K562 (cell line): ENCODE measurements around the gene MARCKSL1. TPM values are rescaled to one million over a fixed set of nuclear protein-coding genes. Genes with fewer than 3 reads are reported as not detected.
A peak's percentile ranks its signal among the peaks of the same experiment; 100 is the strongest.

Experiments
- ARNT ChIP-seq, 2 experiments: fragments of 450-650 bp; IDR thresholded peaks; 2 replicates each; pipeline ENCODE4 v1.6.1; 2016; ENCODE audit warnings: mild to moderate bottlenecking in 1 of 2
- BRD4 ChIP-seq: fragments of 200-600 bp; sonication (generic); IDR thresholded peaks from 2 replicates; pipeline ENCODE4 v1.6.1; 2017; ENCODE audit warnings: inconsistent platforms
- CBX2 ChIP-seq: fragments of 200-600 bp; sonication (generic); IDR thresholded peaks from one replicate; pipeline ENCODE4 v1.6.1; 2012; ENCODE audit warnings: mild to moderate bottlenecking, low read length, inconsistent platforms; ENCODE audit not compliant: insufficient read depth, poor library complexity, severe bottlenecking
- DEAF1 ChIP-seq: fragments of 450-650 bp; formaldehyde crosslinking; IDR thresholded peaks from 2 replicates; pipeline ENCODE4 v1.4.0; 2020; ENCODE audit warnings: mild to moderate bottlenecking, moderate library complexity
- FOXP1 ChIP-seq: sonication (generic); formaldehyde crosslinking; IDR thresholded peaks from 2 replicates; pipeline ENCODE4 v1.8.0; 2022; ENCODE audit warnings: mild to moderate bottlenecking, missing genetic modification reagents
- FUS ChIP-seq: fragments of 200-400 bp; formaldehyde crosslinking; optimal IDR thresholded peaks from 2 replicates; pipeline ENCODE3; 2017; ENCODE audit warnings: low read depth, low read length
- GABPB2 ChIP-seq: fragments of 250-450 bp; sonication (Bioruptor Pico); conservative IDR thresholded peaks from 2 replicates; pipeline ENCODE4 v1.5.1; 2021; ENCODE audit warnings: mild to moderate bottlenecking
- HNRNPK ChIP-seq: fragments of 200-400 bp; formaldehyde crosslinking; IDR thresholded peaks from one replicate; pipeline ENCODE4 v1.6.1; 2018; ENCODE audit warnings: mild to moderate bottlenecking, low read depth, low read length; ENCODE audit not compliant: poor library complexity, severe bottlenecking
- ILK ChIP-seq: fragments of 450-650 bp; IDR thresholded peaks from 2 replicates; pipeline ENCODE4 v1.6.1; 2016; ENCODE audit warnings: missing genetic modification characterization, low read depth, mild to moderate bottlenecking, missing compliant biosample characterization, moderate library complexity, borderline replicate concordance
- KDM4B ChIP-seq, 2 experiments: fragments of 450-650 bp in 1 of 2; sonication (generic) in 1 of 2; IDR thresholded peaks; 2 replicates each; pipeline ENCODE4 v1.6.1; 2016 to 2017; ENCODE audit warnings: borderline replicate concordance in 2 of 2, antibody characterized with exemption in 1 of 2, low read depth in 1 of 2, mild to moderate bottlenecking in 1 of 2
- KLF16 ChIP-seq: IDR thresholded peaks from 2 replicates; pipeline ENCODE4 v1.6.1; 2016; ENCODE audit warnings: antibody characterized with exemption
- LARP7 ChIP-seq: fragments of 450-650 bp; IDR thresholded peaks from 2 replicates; pipeline ENCODE4 v1.6.1; 2016
- NR2C2 ChIP-seq, 2 experiments: fragments of 200-800 bp in 1 of 2; sonication (Bioruptor generic) in 1 of 2; sonication (generic) in 1 of 2; formaldehyde crosslinking in 1 of 2; IDR thresholded peaks; 2 replicates each; pipeline versions ENCODE4 v1.6.1 to v1.8.0; 2016 to 2022; ENCODE audit warnings: mild to moderate bottlenecking in 1 of 2, missing compliant biosample characterization in 1 of 2, missing genetic modification characterization in 1 of 2, missing genetic modification reagents in 1 of 2
- PCBP1 ChIP-seq: fragments of 200-400 bp; formaldehyde crosslinking; IDR thresholded peaks from 2 replicates; pipeline ENCODE4 v1.6.1; 2018; ENCODE audit warnings: mild to moderate bottlenecking, low read depth, low read length; ENCODE audit not compliant: poor library complexity, severe bottlenecking
- POLR2AphosphoS5 ChIP-seq: IDR thresholded peaks from 2 replicates; pipeline ENCODE4 v1.6.1; 2011; ENCODE audit warnings: mild to moderate bottlenecking, low read depth, low read length, moderate library complexity; ENCODE audit not compliant: control insufficient read depth, insufficient read depth
- SLC30A9 ChIP-seq: fragments of 250-450 bp; sonication (Bioruptor Pico); IDR thresholded peaks from 2 replicates; pipeline ENCODE4 v1.8.0; 2022; ENCODE audit warnings: mild to moderate bottlenecking, moderate library complexity
- TCF3 ChIP-seq: sonication (generic); formaldehyde crosslinking; IDR thresholded peaks from 2 replicates; pipeline ENCODE4 v1.4.0; 2020; ENCODE audit warnings: mild to moderate bottlenecking, missing genetic modification reagents
- THAP7 ChIP-seq: fragments of 250-450 bp; sonication (Bioruptor Pico); IDR thresholded peaks from 2 replicates; pipeline ENCODE4 v1.5.0; 2021
- XRCC3 ChIP-seq: fragments of 450-650 bp; IDR thresholded peaks from 2 replicates; pipeline ENCODE4 v1.6.1; 2017; ENCODE audit warnings: mild to moderate bottlenecking, moderate library complexity
- YY1 ChIP-seq, 3 experiments: IDR thresholded peaks; 2 replicates each; pipeline ENCODE4 v1.6.1; 2011; ENCODE audit warnings: low read length in 2 of 3, mild to moderate bottlenecking in 2 of 3, moderate library complexity in 2 of 3, borderline replicate concordance in 1 of 3, control low read depth in 1 of 3, low read depth in 1 of 3; ENCODE audit not compliant: insufficient read depth in 3 of 3, insufficient replicate concordance in 2 of 3, control insufficient read depth in 1 of 3, insufficient read length in 1 of 3; ENCODE audit errors: extremely low read depth in 1 of 3
- ZBED1 ChIP-seq: IDR thresholded peaks from 2 replicates; pipeline ENCODE4 v1.6.1; 2014
- ZNF146 ChIP-seq: IDR thresholded peaks from one replicate; pipeline ENCODE4 v1.6.1; 2018; ENCODE audit warnings: missing compliant biosample characterization; ENCODE audit not compliant: unreplicated experiment
- ZNF445 ChIP-seq: fragments of 250-450 bp; sonication (Bioruptor Pico); IDR thresholded peaks from 2 replicates; pipeline ENCODE4 v1.4.0; 2020; ENCODE audit warnings: low read depth, mild to moderate bottlenecking, moderate library complexity
- ZNF644 ChIP-seq: fragments of 200-800 bp; sonication (Bioruptor generic); IDR thresholded peaks from 2 replicates; pipeline ENCODE4 v1.6.1; 2016; ENCODE audit warnings: low read depth, missing genetic modification characterization, missing compliant biosample characterization
- polyA plus RNA-seq, 8 experiments: library from polyadenylated mRNA; depleted of rRNA in 4 of 8; stranded (reverse) in 5 of 8; unstranded in 3 of 8; fragments of >200 nt; fragmentation: Nextera tagmentation in 2 of 8; fragmentation: Illumina TruSeq in 1 of 8; extraction: Ambion mirVana in 2 of 8; extraction: Trizol in 1 of 8; gene quantifications; 2 replicates each; pipeline versions ENCODE4 v1.2.1 to v1.2.3, GENCODE V29; 2011 to 2014; ENCODE audit warnings: inconsistent platforms in 1 of 8, missing spikeins in 1 of 8
- total RNA-seq, 7 experiments: library from RNA; depleted of rRNA in 6 of 7; stranded (reverse); fragments of >200 nt in 6 of 7; fragmentation: Illumina TruSeq in 2 of 7; extraction: Trizol in 2 of 7; gene quantifications; 2 replicates each; pipeline versions ENCODE4 v1.2.1 to v1.2.3, GENCODE V29; 2011 to 2021; ENCODE audit warnings: low replicate concordance in 1 of 7
- TF ChIP-seq, protein P1 (sequence below): fragments of 250-450 bp; sonication (Bioruptor Pico); IDR thresholded peaks from 2 replicates; pipeline ENCODE4 v1.6.1; 2021; ENCODE audit warnings: mild to moderate bottlenecking

The MARCKSL1 gene
- total and polyA plus RNA-seq, 9 of the 15 experiments (the other 6 are each of a cell fraction or from before 2014, with no cell fraction given) = 14.7 to 325 (median 155) TPM

GRCh38 chr1:32351399-32352238 lies 15.6 kb upstream of the MARCKSL1 start (continued):
- TF ChIP-seq POLR2AphosphoS5 = peak; percentile 68
- TF ChIP-seq KDM4B (IDR thresholded peaks at IDR 0.05; ENCODE audit: borderline replicate concordance in 2 of 2, low read depth in 1 of 2) = no peak
- TF ChIP-seq CBX2 = no peak
- peak; percentile 88 for TF ChIP-seq HNRNPK
- TF ChIP-seq XRCC3 = no peak
- TF ChIP-seq KLF16 = 0 out of 2 replicates have a peak, but pooled peaks have one; percentile 13
- no peak for TF ChIP-seq SLC30A9
- TF ChIP-seq GABPB2 (CRISPR knock-in tag) = no peak
- no peak for TF ChIP-seq ARNT (IDR thresholded peaks at IDR 0.05)
- TF ChIP-seq TCF3 = no peak
- TF ChIP-seq BRD4 = no peak; the same call in 1 of the 2 replicates
- no peak for TF ChIP-seq ZBED1
- TF ChIP-seq ZNF146 (CRISPR knock-in tag) = no peak
- no peak for TF ChIP-seq ZNF445 (CRISPR knock-in tag)
- TF ChIP-seq, protein P1, sequence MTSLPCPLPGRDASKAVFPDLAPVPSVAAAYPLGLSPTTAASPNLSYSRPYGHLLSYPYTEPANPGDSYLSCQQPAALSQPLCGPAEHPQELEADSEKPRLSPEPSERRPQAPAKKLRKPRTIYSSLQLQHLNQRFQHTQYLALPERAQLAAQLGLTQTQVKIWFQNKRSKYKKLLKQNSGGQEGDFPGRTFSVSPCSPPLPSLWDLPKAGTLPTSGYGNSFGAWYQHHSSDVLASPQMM = no peak
- 0 out of 2 replicates have a peak, but pooled peaks have one; percentile 41 for TF ChIP-seq NR2C2 (CRISPR knock-in tag; IDR thresholded peaks at IDR 0.05)
- TF ChIP-seq NR2C2 (tag; IDR thresholded peaks at IDR 0.05) = peak; percentile 75; the same call in 1 of the 2 replicates
- TF ChIP-seq LARP7 = no peak
- TF ChIP-seq ZNF644 (tag) = no peak; the same call in 1 of the 2 replicates
- TF ChIP-seq PCBP1 = no peak
- peak; percentile 50 for TF ChIP-seq THAP7 (CRISPR knock-in tag)
- no peak for TF ChIP-seq ILK
- peak in 1 of 3 experiments; percentile 32 for TF ChIP-seq YY1 (IDR thresholded peaks at IDR 0.05; ENCODE audit: borderline replicate concordance in 1 of 3, control insufficient read depth in 1 of 3, extremely low read depth in 1 of 3, insufficient read depth in 3 of 3, insufficient read length in 1 of 3, insufficient replicate concordance in 2 of 3, low read depth in 1 of 3, low read length in 2 of 3)
- no peak for TF ChIP-seq DEAF1
- no peak; the same call in 1 of the 2 replicates for TF ChIP-seq FOXP1
- TF ChIP-seq FUS = peak; percentile 80
